ENCODE data around the gene DNAJC4. TPM values are rescaled to one million over a fixed set of nuclear protein-coding genes. Genes with fewer than 3 reads are reported as not detected.

The DNAJC4 gene
- total and polyA plus RNA-seq, 2 of the 8 experiments (the other 6 are each of a cell fraction or from before 2014, with no cell fraction given) = 14.6 to 31.0 TPM

- no peak for TF ChIP-seq CHD7 (IDR thresholded peaks at IDR 0.05; ENCODE audit: insufficient replicate concordance, low read length)
- TF ChIP-seq MAX (IDR thresholded peaks at IDR 0.05) = no peak
- no peak for TF ChIP-seq RAD21 (IDR thresholded peaks at IDR 0.05 in 1 of 2, conservative IDR thresholded peaks at IDR 0.05 in 1 of 2; ENCODE audit: low read depth in 2 of 2, low read length in 2 of 2)
- no peak for TF ChIP-seq ATF3 (IDR thresholded peaks at IDR 0.05; ENCODE audit: insufficient read depth, low read depth, low read length)
- TF ChIP-seq TEAD4 (IDR thresholded peaks at IDR 0.05; ENCODE audit: low read depth, low read length) = no peak
- no peak for TF ChIP-seq SAP30 (IDR thresholded peaks at IDR 0.05; ENCODE audit: insufficient read depth, insufficient replicate concordance, low read length)
- no peak for TF ChIP-seq POU5F1 (IDR thresholded peaks at IDR 0.05; ENCODE audit: low read depth, low read length)
- TF ChIP-seq GABPA (IDR thresholded peaks at IDR 0.05; ENCODE audit: borderline replicate concordance, insufficient read depth, low read length) = no peak
- TF ChIP-seq EP300 (IDR thresholded peaks at IDR 0.05; ENCODE audit: borderline replicate concordance in 1 of 2, low read depth in 2 of 2, low read length in 2 of 2) = no peak
Measured at GRCh38 chr11:64196626-64197025, 33.7 kb upstream of the DNAJC4 start (continued).

Data from H1 (cell line).